Measurements from ENCODE around the gene ROPN1L.
A peak's percentile ranks its signal among the peaks of the same experiment; 100 is the strongest.

ROPN1L gene

DNA sequence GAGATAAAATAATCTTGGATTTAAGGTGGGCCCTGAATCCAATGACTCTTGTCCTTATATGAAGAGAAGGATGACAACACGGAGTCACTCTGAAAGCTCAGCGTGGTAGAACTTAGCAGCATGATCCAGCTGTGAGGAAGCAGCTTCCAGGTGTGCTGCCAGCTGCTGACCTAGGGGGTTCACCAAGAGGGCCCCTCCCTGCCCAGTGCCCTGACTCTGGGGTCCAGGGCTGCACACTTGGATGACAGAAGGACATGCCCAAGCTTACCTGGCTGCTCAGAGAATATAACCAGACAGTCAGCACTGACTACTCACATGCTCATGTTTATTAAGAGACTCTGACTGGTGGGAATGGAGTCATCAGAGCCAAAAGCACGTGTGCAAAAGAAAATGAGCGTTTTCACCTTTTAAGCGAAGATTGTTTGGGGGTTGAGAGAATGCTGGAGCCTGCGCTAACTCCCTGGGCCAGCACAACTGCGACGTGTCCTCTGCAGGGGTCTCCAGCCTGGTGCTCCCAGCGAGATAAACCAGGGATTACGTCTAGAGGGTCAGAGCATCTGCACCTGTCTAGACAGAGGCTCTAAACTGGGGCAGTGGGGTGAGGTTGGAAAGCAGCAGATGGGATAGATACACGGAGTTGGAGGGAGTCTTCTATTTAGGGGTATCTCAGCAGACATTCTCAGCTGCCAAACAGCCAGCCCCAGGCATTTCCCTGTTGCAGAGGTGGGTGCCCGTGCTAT, 41.3 kb downstream of the ROPN1L start:
- H3K4me3 ChIP-seq: no peak overlapping the region
- H3K27ac ChIP-seq: no peak overlapping the region
- no peak for DNase-seq (ENCODE audit: low spot score)
- TF ChIP-seq, protein P1, sequence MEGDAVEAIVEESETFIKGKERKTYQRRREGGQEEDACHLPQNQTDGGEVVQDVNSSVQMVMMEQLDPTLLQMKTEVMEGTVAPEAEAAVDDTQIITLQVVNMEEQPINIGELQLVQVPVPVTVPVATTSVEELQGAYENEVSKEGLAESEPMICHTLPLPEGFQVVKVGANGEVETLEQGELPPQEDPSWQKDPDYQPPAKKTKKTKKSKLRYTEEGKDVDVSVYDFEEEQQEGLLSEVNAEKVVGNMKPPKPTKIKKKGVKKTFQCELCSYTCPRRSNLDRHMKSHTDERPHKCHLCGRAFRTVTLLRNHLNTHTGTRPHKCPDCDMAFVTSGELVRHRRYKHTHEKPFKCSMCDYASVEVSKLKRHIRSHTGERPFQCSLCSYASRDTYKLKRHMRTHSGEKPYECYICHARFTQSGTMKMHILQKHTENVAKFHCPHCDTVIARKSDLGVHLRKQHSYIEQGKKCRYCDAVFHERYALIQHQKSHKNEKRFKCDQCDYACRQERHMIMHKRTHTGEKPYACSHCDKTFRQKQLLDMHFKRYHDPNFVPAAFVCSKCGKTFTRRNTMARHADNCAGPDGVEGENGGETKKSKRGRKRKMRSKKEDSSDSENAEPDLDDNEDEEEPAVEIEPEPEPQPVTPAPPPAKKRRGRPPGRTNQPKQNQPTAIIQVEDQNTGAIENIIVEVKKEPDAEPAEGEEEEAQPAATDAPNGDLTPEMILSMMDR (IDR thresholded peaks at IDR 0.05): no peak

DNA sequence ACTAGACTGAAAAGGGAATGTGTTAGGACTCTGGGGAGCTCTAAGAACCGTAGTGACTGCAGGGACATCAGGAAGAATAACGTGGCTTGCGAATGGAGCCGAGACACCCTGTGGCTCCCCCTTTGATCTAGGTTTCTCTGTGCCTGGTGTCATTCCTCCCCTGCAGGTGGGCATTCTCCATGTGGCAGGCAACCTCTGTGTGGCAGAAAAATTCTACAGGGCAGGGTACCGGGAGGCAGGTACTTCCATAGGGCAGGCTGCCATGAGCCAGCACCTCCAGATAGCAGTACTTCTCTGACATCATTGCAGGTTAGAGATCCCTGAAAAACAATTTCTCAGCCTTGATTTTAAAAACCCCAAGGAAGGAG, 43.1 kb downstream of the ROPN1L start:
- Histone ChIP-seq H3K27ac (peak overlapping the region in 1 of 2 donors; percentile 70), H3K4me3 (peak overlapping the region; percentile 26)
- TF ChIP-seq, protein P1 (IDR thresholded peaks at IDR 0.05): no peak
- DNase-seq (ENCODE audit: low spot score): no peak

DNA sequence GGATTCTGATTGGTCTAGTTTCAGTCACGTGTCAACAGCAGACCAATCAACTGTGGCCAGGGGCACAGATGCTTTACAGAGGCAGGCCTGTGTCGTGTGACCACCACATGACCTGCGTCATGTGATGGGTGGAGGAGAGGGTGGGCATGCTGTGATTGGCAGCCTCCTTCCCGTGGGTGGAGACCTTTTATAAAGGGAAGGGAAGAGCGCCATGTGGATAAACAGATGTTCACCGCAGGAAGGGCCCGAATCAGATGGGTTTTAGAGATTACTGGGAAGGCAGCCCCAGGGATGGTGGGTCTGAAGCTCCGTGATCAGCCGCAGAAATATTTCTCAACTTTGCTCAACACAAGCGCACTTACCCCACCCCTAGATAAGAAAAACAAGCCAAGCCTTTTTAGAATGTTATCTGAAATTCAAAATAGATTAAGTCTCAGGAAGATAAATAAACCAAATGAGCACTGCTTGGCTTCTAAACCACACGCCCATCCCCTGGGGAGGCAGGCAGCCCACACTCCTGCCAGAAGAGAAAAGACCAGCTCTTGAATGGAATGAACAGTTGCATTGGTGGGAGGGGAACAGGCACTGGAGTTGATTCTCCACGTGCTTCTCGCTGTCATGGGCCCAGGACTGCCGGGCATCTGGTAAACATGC, 43.6 kb downstream of the ROPN1L start:
- peak overlapping the region in 1 of 2 donors; percentile 70 for H3K27ac ChIP-seq
- TF ChIP-seq, protein P1 (IDR thresholded peaks at IDR 0.05): no peak
- H3K4me3 ChIP-seq: peak overlapping the region; percentile 26
- DNase-seq (ENCODE audit: low spot score): no peak

DNA sequence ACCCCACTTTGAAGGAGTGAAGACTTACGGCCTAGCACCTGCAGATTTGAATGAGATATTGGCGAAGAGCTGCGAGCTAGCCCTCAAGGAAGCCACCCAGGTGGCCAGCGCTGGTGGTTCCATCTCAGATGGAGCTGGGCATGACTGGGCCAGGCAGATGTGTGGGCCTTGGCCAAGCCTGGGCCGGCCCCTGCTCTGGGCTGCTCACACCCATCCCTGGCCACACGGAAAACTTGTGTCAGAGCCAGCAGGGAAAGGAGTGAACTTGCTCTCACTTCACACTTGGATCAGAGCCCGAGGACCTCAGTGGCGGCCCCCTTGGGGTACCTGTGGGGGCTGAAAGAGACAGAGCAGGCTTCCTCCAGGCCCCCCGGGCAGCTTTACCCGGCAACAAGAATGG, 44.2 kb downstream of the ROPN1L start:
- no peak for DNase-seq (ENCODE audit: low spot score)
- TF ChIP-seq, protein P1 (IDR thresholded peaks at IDR 0.05): no peak
- Histone ChIP-seq H3K27ac (no peak overlapping the region), H3K4me3 (no peak overlapping the region)

DNA sequence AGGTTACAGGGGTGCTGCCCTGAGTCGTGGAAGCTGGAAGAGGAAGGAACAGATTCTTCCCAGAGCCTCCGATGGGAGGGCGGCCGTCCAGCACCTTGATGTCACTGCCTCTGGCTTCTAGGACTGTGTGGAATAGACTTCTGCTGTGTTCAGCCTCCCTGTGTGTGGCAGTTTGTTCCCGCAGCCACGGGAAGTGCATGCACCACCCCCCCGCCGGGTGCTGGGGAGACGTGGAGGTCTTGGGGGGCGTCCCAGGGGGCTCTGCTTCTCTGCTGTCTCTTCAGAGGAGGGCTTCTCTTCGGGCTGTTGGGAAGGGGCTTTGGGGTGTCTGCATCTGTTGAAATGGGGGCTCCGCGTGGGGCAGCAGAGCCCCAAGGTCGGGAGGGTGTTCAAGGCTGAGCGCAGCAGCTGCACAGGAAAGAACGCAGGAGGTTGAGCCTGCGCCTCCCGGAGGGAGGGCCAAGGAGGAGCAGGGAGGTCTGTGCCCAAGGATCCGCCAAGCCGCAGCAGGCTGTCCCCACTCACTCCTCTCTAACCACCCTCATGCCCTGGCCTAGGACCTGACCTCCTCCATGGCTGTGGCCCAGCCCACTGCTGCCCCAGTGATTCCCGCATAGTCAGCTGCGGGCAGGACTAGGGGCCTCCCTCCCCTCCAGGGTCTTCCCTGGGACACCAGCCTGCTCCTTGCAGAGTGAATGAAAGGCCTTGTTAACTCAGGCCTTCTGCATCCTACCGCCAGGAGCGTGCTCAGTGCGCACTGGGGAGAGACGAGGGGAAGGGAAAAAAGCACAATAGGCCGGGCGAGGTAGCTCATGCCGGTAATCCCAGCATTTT, 45.0 kb downstream of the ROPN1L start:
- H3K4me3 ChIP-seq: no peak overlapping the region
- no peak overlapping the region for H3K27ac ChIP-seq
- TF ChIP-seq, protein P1 (IDR thresholded peaks at IDR 0.05): no peak
- DNase-seq (ENCODE audit: low spot score): no peak

DNA sequence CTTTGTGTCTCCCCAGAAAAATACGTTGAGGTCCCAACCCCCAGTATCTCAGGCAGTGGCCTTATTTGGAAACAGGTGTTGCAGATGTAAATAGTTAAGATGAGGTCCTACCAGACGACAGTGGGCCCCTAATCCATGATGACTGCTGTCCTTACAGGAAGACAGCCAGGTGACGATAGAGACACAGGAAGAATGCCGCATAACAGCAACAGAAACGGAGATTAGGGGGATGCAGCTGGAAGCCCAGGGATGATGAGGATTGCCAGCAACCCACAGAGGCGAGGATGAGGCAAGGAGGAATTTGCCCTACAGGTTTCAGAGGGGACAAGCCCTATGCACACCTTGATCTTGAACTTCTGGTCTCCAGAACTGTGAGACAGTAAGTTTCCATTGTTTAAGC, 46.5 kb downstream of the ROPN1L start:
- no peak for DNase-seq (ENCODE audit: low spot score)
- TF ChIP-seq, protein P1 (IDR thresholded peaks at IDR 0.05): no peak
- Histone ChIP-seq H3K27ac (no peak overlapping the region), H3K4me3 (no peak overlapping the region)
